H1 (cell line): ENCODE data around the gene AFF2. TPM values are rescaled to one million over a fixed set of nuclear protein-coding genes. Genes with fewer than 3 reads are reported as not detected.

Source experiments
- CTCF ChIA-PET: fragments of 300-600 bp; sonication (Branson Sonifier 250); formaldehyde crosslinking; loops from one replicate; lab custom pipeline; 2021; ENCODE audit not compliant: partially characterized antibody; lab: Charles Lee
- POLR2A ChIA-PET: fragments of 300-600 bp; sonication (Branson Sonifier 250); formaldehyde crosslinking; loops from one replicate; lab custom pipeline; 2021; ENCODE audit warnings: inconsistent platforms; ENCODE audit not compliant: partially characterized antibody; lab: Charles Lee
- DNase-seq, 2 experiments: peaks; one replicate each; pipeline versions ENCODE4 v3.0.0 to v3.0.0-alpha.2; 2010 to 2022; ENCODE audit warnings: low spot score in 2 of 2, low read depth in 1 of 2, mixed read lengths in 1 of 2
- FAIRE-seq: peaks from 2 replicates; lab custom pipeline; 2011; peaks lifted over from hg19 to GRCh38; lab: Jason Lieb, UNC
- H2AFZ ChIP-seq: 2 replicates; pipeline ENCODE4 v1.8.1; 2012; ENCODE audit warnings: low read length, inconsistent platforms
- H2AK5ac ChIP-seq: 2 replicates; pipeline ENCODE4 v1.6.1; 2013; ENCODE audit warnings: low read depth, low read length
- H2BK120ac ChIP-seq: replicated peaks from 2 replicates; pipeline ENCODE3; 2013; ENCODE audit warnings: low read depth, low read length, inconsistent platforms
- H2BK12ac ChIP-seq: 2 replicates; pipeline ENCODE4 v1.6.1; 2013; ENCODE audit warnings: low read depth, low read length
- H2BK15ac ChIP-seq: 2 replicates; pipeline ENCODE4 v1.6.1; 2013; ENCODE audit warnings: low read length
- H2BK20ac ChIP-seq: 2 replicates; pipeline ENCODE4 v1.6.1; 2013; ENCODE audit warnings: low read length
- H2BK5ac ChIP-seq: 2 replicates; pipeline ENCODE4 v1.6.1; 2013; ENCODE audit warnings: low read depth, low read length
- H3K14ac ChIP-seq: 2 replicates; pipeline ENCODE4 v1.6.1; 2013; ENCODE audit warnings: inconsistent platforms; ENCODE audit not compliant: insufficient read length
- H3K18ac ChIP-seq: 2 replicates; pipeline ENCODE4 v1.6.1; 2013; ENCODE audit warnings: low read length; ENCODE audit errors: extremely low read depth
- H3K23ac ChIP-seq: 2 replicates; pipeline ENCODE4 v1.6.1; 2013; ENCODE audit warnings: inconsistent platforms; ENCODE audit not compliant: insufficient read length
- H3K23me2 ChIP-seq: 2 replicates; pipeline ENCODE4 v1.6.1; 2013; ENCODE audit warnings: low read depth, low read length
- H3K27ac ChIP-seq: 2 replicates; pipeline ENCODE4 v1.6.1; 2011; ENCODE audit warnings: low read depth, low read length, inconsistent platforms
- H3K27me3 ChIP-seq, 4 experiments: replicated peaks in 1 of 4; 1 replicate in 1 of 4; 2 replicates in 3 of 4; pipeline versions ENCODE4 v1.6.1 to v1.8.1; 2011 to 2013; ENCODE audit warnings: low read length in 3 of 4, mild to moderate bottlenecking in 3 of 4, inconsistent platforms in 2 of 4, mixed read lengths in 2 of 4, moderate library complexity in 1 of 4; ENCODE audit not compliant: control insufficient read depth in 3 of 4, insufficient read depth in 3 of 4; ENCODE audit errors: extremely low read depth in 1 of 4
- H3K36me3 ChIP-seq, 4 experiments: 2 replicates each; pipeline versions ENCODE4 v1.6.1 to v1.8.1; 2011 to 2013; ENCODE audit warnings: mild to moderate bottlenecking in 4 of 4, low read length in 3 of 4, moderate library complexity in 2 of 4, control low read depth in 1 of 4, inconsistent platforms in 1 of 4; ENCODE audit not compliant: insufficient read depth in 4 of 4, control insufficient read depth in 2 of 4
- H3K4ac ChIP-seq: replicated peaks from 2 replicates; pipeline ENCODE3; 2013; ENCODE audit warnings: low read length, low read depth, mixed read lengths, inconsistent platforms; ENCODE audit not compliant: insufficient read length
- H3K4me1 ChIP-seq, 4 experiments: replicated peaks in 1 of 4; 1 replicate in 1 of 4; 2 replicates in 3 of 4; pipeline versions ENCODE4 v1.6.1 to v1.8.1; 2011 to 2013; ENCODE audit warnings: low read length in 3 of 4, inconsistent platforms in 2 of 4, mixed read lengths in 1 of 4; ENCODE audit not compliant: insufficient read depth in 4 of 4, control insufficient read depth in 3 of 4
- H3K4me2 ChIP-seq, 2 experiments: 2 replicates each; pipeline versions ENCODE4 v1.6.1 to v1.8.1; 2011 to 2013; ENCODE audit warnings: low read depth in 2 of 2, low read length in 2 of 2, control low read depth in 1 of 2, inconsistent platforms in 1 of 2, mild to moderate bottlenecking in 1 of 2; ENCODE audit not compliant: insufficient read depth in 1 of 2
- H3K4me3 ChIP-seq, 4 experiments: fragments of 200-600, 300-600 bp in 1 of 4; sonication (generic), shearing (Covaris generic), sonication (Bioruptor Twin) in 1 of 4; 2 replicates each; pipeline versions ENCODE4 v1.5.1 to v1.8.1; 2011 to 2016; ENCODE audit warnings: low read length in 4 of 4, low read depth in 3 of 4, control low read depth in 2 of 4, inconsistent platforms in 2 of 4, mild to moderate bottlenecking in 2 of 4, mixed read lengths in 1 of 4, moderate library complexity in 1 of 4; ENCODE audit not compliant: insufficient read depth in 2 of 4; ENCODE audit errors: extremely low read depth in 1 of 4
- H3K56ac ChIP-seq: replicated peaks from 2 replicates; pipeline ENCODE3; 2013; ENCODE audit warnings: low read depth, mild to moderate bottlenecking, mixed read lengths, low read length, inconsistent platforms; ENCODE audit not compliant: insufficient read length
- H3K79me1 ChIP-seq: 2 replicates; pipeline ENCODE4 v1.6.1; 2013; ENCODE audit warnings: low read depth, low read length, control low read depth
- H3K79me2 ChIP-seq, 2 experiments: 2 replicates each; pipeline versions ENCODE4 v1.6.1 to v1.8.1; 2012 to 2013; ENCODE audit warnings: low read length in 2 of 2, mild to moderate bottlenecking in 2 of 2, inconsistent platforms in 1 of 2; ENCODE audit not compliant: insufficient read depth in 2 of 2, control insufficient read depth in 1 of 2
- H3K9ac ChIP-seq, 4 experiments: replicated peaks in 1 of 4; 1 replicate in 1 of 4; 2 replicates in 3 of 4; pipeline versions ENCODE4 v1.6.1 to v1.8.1; 2011 to 2013; ENCODE audit warnings: low read depth in 3 of 4, low read length in 3 of 4, control low read depth in 2 of 4, mild to moderate bottlenecking in 2 of 4, moderate library complexity in 2 of 4, inconsistent platforms in 1 of 4; ENCODE audit errors: extremely low read depth in 1 of 4
- H3K9me3 ChIP-seq, 2 experiments: 2 replicates each; pipeline versions ENCODE4 v1.6.1 to v1.8.1; 2012 to 2013; ENCODE audit warnings: mild to moderate bottlenecking in 2 of 2, moderate library complexity in 2 of 2, control low read depth in 1 of 2, inconsistent platforms in 1 of 2, low read depth in 1 of 2, low read length in 1 of 2, mixed read lengths in 1 of 2; ENCODE audit not compliant: insufficient read depth in 2 of 2
- H4K20me1 ChIP-seq, 2 experiments: replicated peaks in 1 of 2; 2 replicates each; pipeline versions ENCODE3 to v1.8.1; 2011 to 2013; ENCODE audit warnings: inconsistent platforms in 2 of 2, low read length in 2 of 2, mild to moderate bottlenecking in 1 of 2; ENCODE audit not compliant: insufficient read depth in 2 of 2, control insufficient read depth in 1 of 2
- H4K5ac ChIP-seq: 2 replicates; pipeline ENCODE4 v1.6.1; 2013; ENCODE audit warnings: low read length, low read depth, mixed read lengths, inconsistent platforms; ENCODE audit not compliant: insufficient read length
- H4K8ac ChIP-seq: 2 replicates; pipeline ENCODE4 v1.8.0; 2013; ENCODE audit warnings: mild to moderate bottlenecking, moderate library complexity, low read length, inconsistent platforms; ENCODE audit not compliant: insufficient read depth; ENCODE audit errors: extremely low read depth
- H4K91ac ChIP-seq: replicated peaks from 2 replicates; pipeline ENCODE3; 2013; ENCODE audit warnings: low read length, mixed read lengths, inconsistent platforms; ENCODE audit not compliant: insufficient read length
- CREB1 ChIP-seq: IDR thresholded peaks from 2 replicates; pipeline ENCODE4 v1.6.1; 2012; ENCODE audit warnings: inconsistent platforms
- MAFK ChIP-seq: IDR thresholded peaks from 2 replicates; pipeline ENCODE4 v1.6.1; 2012; ENCODE audit warnings: low read depth, mild to moderate bottlenecking, improper control_type of control experiment, low read length
- SP4 ChIP-seq: IDR thresholded peaks from 2 replicates; pipeline ENCODE4 v1.6.1; 2012; ENCODE audit warnings: low read length, inconsistent platforms
- WGBS, 2 experiments: shearing (Covaris generic) in 1 of 2; methylation state at CpG; one replicate each; pipeline versions ENCODE4 v1.1.6 to v1.1.7; 2013 to 2015; ENCODE audit warnings: low lambda C conversion rate in 2 of 2, mixed read lengths in 2 of 2, inconsistent platforms in 1 of 2, low coverage in 1 of 2, missing lambda C conversion rate in 1 of 2; ENCODE audit not compliant: insufficient replicate concordance in 2 of 2, insufficient coverage in 1 of 2, insufficient read length in 1 of 2; ENCODE audit errors: extremely low coverage in 1 of 2, missing lambda C conversion rate in 1 of 2; 5-methylcytosine and 5-hydroxymethylcytosine counted together
- polyA plus RNA-seq, 7 experiments: library from polyadenylated mRNA; depleted of rRNA in 3 of 7; stranded (reverse) in 5 of 7; unstranded in 2 of 7; fragments of >200 nt in 5 of 7; fragments of 200-250 nt in 2 of 7; gene quantifications; 1 replicate in 5 of 7; 2 replicates in 1 of 7; 4 replicates in 1 of 7; pipeline versions ENCODE4 v1.2.1 to v1.2.3, GENCODE V29; 2011 to 2013; ENCODE audit warnings: missing spikeins in 2 of 7, mixed read lengths in 2 of 7
- total RNA-seq: library from RNA; stranded (reverse); fragmentation: NEBNext Ultra II Directional; extraction: Animal tissue kit (Norgen Biotek cat#: 25700); gene quantifications from 2 replicates; pipeline ENCODE4 v1.2.1, GENCODE V29; 2021

Gene AFF2
- total and polyA plus RNA-seq, 2 of the 8 experiments (the other 6 are each of a cell fraction or from before 2014, with no cell fraction given), result 2.0 to 7.3 TPM

DNA sequence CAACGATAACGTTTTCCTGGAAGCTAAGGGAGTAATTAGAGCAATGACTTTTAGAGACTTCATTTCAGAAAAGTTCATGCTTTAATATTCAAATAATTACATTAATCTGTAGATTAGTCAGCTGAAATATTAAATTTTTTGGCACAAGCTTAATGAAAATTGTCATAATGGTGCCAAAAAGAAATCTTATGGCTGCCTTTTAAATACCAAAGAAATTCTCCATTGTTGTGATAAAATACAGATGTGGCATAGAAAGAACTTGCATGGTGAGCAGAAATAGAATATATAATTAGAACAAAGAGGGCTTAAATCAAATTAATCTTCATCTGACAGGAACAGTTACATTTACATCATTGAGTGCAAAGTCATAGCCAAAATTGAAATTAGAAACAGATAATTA is 263.5 kb downstream of the AFF2 start:
- no peak overlapping the region for H3K14ac ChIP-seq
- FAIRE-seq, result no peak
- TF ChIP-seq SP4 (no peak), CREB1 (no peak), MAFK (no peak)

More for the DNA sequence above, 263.5 kb downstream of the AFF2 start:
- no peak for DNase-seq
- H3K9me3 ChIP-seq, result no peaks in the 10 kb centered on the region
- H3K79me1 ChIP-seq, result no peaks in the 10 kb centered on the region
- no peak overlapping the region for H3K4me2 ChIP-seq
- ChIA-PET CTCF (no interaction called here), POLR2A (no interaction called here)
- H3K4ac ChIP-seq, result no peak overlapping the region
- no peak overlapping the region for H3K23ac ChIP-seq
- H3K27me3 ChIP-seq, result no peaks in the 10 kb centered on the region
- no peak overlapping the region for H4K8ac ChIP-seq
- H3K9ac ChIP-seq, result no peak overlapping the region
- no peak overlapping the region for H3K4me3 ChIP-seq
- WGBS, 2 experiments, result 95% methylated on average over 2 of the region's 2 CpGs; no CpG with 5 or more reads in 1 of the 2 experiments
- H4K5ac ChIP-seq, result no peak overlapping the region
- H3K23me2 ChIP-seq, result no peaks in the 10 kb centered on the region
- no peak overlapping the region for H2AFZ ChIP-seq
- no peak overlapping the region for H3K27ac ChIP-seq
- H3K56ac ChIP-seq, result no peak overlapping the region
- no peak overlapping the region for H2BK12ac ChIP-seq
- H3K18ac ChIP-seq, result no peak overlapping the region
- H2BK5ac ChIP-seq, result no peak overlapping the region
- H3K4me1 ChIP-seq, result no peaks in the 10 kb centered on the region
- no peak overlapping the region for H2BK15ac ChIP-seq
- no peak overlapping the region for H2AK5ac ChIP-seq
- H3K79me2 ChIP-seq, result no peaks in the 10 kb centered on the region
- no peaks in the 10 kb centered on the region for H4K20me1 ChIP-seq
- H4K91ac ChIP-seq, result no peak overlapping the region
- H3K36me3 ChIP-seq, result no peaks in the 10 kb centered on the region
- H2BK120ac ChIP-seq, result no peak overlapping the region
- H2BK20ac ChIP-seq, result no peak overlapping the region
